OCI-LY7 (cell line): ENCODE data around the gene ERC1.

Source experiments
- EZH2phosphoT487 ChIP-seq: fragments of 200-600 bp; sonication (generic); IDR thresholded peaks from 2 replicates; pipeline ENCODE4 v1.6.1; 2018; ENCODE audit warnings: low read depth, borderline replicate concordance, mild to moderate bottlenecking, mixed run types, antibody characterized with exemption, low read length, moderate library complexity, mixed read lengths
- TF ChIP-seq, protein P1 (sequence below): fragments of 200-600 bp; sonication (generic); conservative IDR thresholded peaks from 2 replicates; pipeline ENCODE4 v1.5.1; 2014; ENCODE audit warnings: mild to moderate bottlenecking, antibody characterized with exemption, low read length, moderate library complexity, mixed read lengths

DNA sequence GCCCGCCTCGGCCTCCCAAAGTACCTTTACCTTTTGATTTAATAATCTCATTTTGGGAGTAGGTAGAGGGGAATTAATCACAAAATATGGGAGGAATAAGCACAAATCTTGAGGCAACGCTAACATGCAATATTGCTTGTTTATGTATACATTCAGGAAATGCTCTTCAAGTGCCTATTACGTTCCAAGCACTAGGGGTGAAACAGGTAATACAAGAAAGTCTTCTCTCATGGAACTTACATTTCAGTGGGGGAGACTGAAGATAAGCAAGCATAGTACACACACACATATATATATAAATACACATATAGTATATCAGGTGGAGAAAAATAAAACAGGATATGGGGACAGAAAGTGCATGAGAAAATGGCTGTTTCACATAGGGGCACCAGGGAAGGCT is 19.0 kb upstream of the ERC1 start:
- TF ChIP-seq, protein P1, sequence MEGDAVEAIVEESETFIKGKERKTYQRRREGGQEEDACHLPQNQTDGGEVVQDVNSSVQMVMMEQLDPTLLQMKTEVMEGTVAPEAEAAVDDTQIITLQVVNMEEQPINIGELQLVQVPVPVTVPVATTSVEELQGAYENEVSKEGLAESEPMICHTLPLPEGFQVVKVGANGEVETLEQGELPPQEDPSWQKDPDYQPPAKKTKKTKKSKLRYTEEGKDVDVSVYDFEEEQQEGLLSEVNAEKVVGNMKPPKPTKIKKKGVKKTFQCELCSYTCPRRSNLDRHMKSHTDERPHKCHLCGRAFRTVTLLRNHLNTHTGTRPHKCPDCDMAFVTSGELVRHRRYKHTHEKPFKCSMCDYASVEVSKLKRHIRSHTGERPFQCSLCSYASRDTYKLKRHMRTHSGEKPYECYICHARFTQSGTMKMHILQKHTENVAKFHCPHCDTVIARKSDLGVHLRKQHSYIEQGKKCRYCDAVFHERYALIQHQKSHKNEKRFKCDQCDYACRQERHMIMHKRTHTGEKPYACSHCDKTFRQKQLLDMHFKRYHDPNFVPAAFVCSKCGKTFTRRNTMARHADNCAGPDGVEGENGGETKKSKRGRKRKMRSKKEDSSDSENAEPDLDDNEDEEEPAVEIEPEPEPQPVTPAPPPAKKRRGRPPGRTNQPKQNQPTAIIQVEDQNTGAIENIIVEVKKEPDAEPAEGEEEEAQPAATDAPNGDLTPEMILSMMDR: no peak
- no peak for TF ChIP-seq EZH2phosphoT487
